Measurements from ENCODE around the gene KDR. TPM values are rescaled to one million over a fixed set of nuclear protein-coding genes. Genes with fewer than 3 reads are reported as not detected.

Gene KDR
- total and polyA plus RNA-seq, 9 of the 15 experiments (the other 6 are each of a cell fraction or from before 2014, with no cell fraction given): 0.13 TPM; not detected in 8

GRCh38 chr4:55111601-55112000 is 13.8 kb downstream of the KDR start:
- H2AFZ ChIP-seq (ENCODE audit: low read depth, low read length): no peak overlapping the region
- no peaks in the 10 kb centered on the region for H3K79me2 ChIP-seq (ENCODE audit: control insufficient read depth, insufficient read depth, low read length)
- no peak overlapping the region for H3K4me2 ChIP-seq (ENCODE audit: insufficient read depth, low read length)
- no peaks in the 10 kb centered on the region for H4K20me1 ChIP-seq (replicated peaks; ENCODE audit: control insufficient read depth, insufficient read depth, low read length)
- no peaks in the 10 kb centered on the region for H3K4me1 ChIP-seq (replicated peaks in 1 of 2; ENCODE audit: control insufficient read depth in 2 of 2, insufficient read depth in 2 of 2, low read length in 2 of 2)
- POLR2A ChIA-PET: no interaction called here
- no peak overlapping the region for H3K9ac ChIP-seq (ENCODE audit: insufficient read depth in 1 of 2, low read depth in 2 of 2, low read length in 2 of 2)
- intact Hi-C loops (cut with micrococcal nuclease) (no loop called here), in situ Hi-C loops (cut with MboI) (no loop called here)
- ATAC-seq (no peak), DNase-seq (ENCODE audit: extremely low read depth in 1 of 4, low spot score in 3 of 4) (no peak), FAIRE-seq (no peak)
- no TSS peak for BruUV-seq (replicated peaks)
- H3K4me3 ChIP-seq: no peak overlapping the region
- H3K9me3 ChIP-seq (replicated peaks; ENCODE audit: control insufficient read depth, insufficient read depth, low read depth, low read length): no peaks in the 10 kb centered on the region
- TF ChIP-seq TFE3 (CRISPR knock-in tag; IDR thresholded peaks at IDR 0.05) (peak; percentile 82), ZNF347 (CRISPR knock-in tag; IDR thresholded peaks at IDR 0.05; ENCODE audit: low read depth) (no peak), RAD51 (IDR thresholded peaks at IDR 0.05; ENCODE audit: borderline replicate concordance, low read depth) (peak; percentile 77)
- H3K27ac ChIP-seq (ENCODE audit: extremely low read depth, low read depth, low read length): no peak overlapping the region
- H3K9me1 ChIP-seq (ENCODE audit: control insufficient read depth, insufficient read depth, low read length): no peaks in the 10 kb centered on the region
- H3K36me3 ChIP-seq (ENCODE audit: control insufficient read depth, insufficient read depth, low read length): no peaks in the 10 kb centered on the region
- 0% methylated on average over 1 of the region's 1 CpG for WGBS (ENCODE audit: insufficient coverage, low coverage, missing lambda C conversion rate)
- CTCF ChIA-PET (ENCODE audit: low intra/inter-chr PET ratio): no interaction called here
- H3K27me3 ChIP-seq (ENCODE audit: control insufficient read depth in 2 of 2, insufficient read depth in 2 of 2, low read length in 2 of 2): peaks cover 2 to 9% of the 10 kb centered on the region in 2 experiments; a peak in 2 of 5 replicates

DNA sequence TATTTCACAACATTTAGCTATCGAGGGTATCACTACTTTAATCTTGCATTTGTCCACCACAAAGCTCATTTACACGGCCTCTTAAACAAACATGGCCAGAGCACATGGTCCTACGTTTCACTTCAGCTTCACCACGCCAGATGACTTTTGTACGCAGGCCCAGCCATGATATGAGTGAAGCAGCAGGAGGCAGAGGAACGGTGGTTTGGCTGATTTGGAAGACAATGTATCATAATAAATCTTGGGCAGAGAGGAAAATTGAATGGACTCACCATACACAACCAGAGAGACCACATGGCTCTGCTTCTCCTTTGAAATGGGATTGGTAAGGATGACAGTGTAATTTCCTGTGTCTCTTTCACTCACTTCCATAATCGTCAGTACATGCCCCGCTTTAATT is 15.3 kb downstream of the KDR start:
- H3K4me2 ChIP-seq (ENCODE audit: insufficient read depth, low read length): no peak overlapping the region
- no TSS peak for BruUV-seq (replicated peaks)
- FAIRE-seq: no peak
- H3K9ac ChIP-seq (ENCODE audit: insufficient read depth in 1 of 2, low read depth in 2 of 2, low read length in 2 of 2): no peak overlapping the region
- WGBS (ENCODE audit: insufficient coverage, low coverage, missing lambda C conversion rate): 3% methylated on average over 8 of the region's 8 CpGs
- peaks cover 2 to 15% of the 10 kb centered on the region in 2 experiments; a peak in 3 of 5 replicates for H3K27me3 ChIP-seq (ENCODE audit: control insufficient read depth in 2 of 2, insufficient read depth in 2 of 2, low read length in 2 of 2)
- no peaks in the 10 kb centered on the region for H3K36me3 ChIP-seq (ENCODE audit: control insufficient read depth, insufficient read depth, low read length)
- H2AFZ ChIP-seq (ENCODE audit: low read depth, low read length): no peak overlapping the region
- no peaks in the 10 kb centered on the region for H3K9me3 ChIP-seq (replicated peaks; ENCODE audit: control insufficient read depth, insufficient read depth, low read depth, low read length)
- in situ Hi-C loops (cut with MboI): no loop called here
- no peaks in the 10 kb centered on the region for H3K4me1 ChIP-seq (replicated peaks in 1 of 2; ENCODE audit: control insufficient read depth in 2 of 2, insufficient read depth in 2 of 2, low read length in 2 of 2)
- no peaks in the 10 kb centered on the region for H3K79me2 ChIP-seq (ENCODE audit: control insufficient read depth, insufficient read depth, low read length)
- DNase-seq (ENCODE audit: extremely low read depth in 1 of 4, low spot score in 3 of 4): no peak
- no peak overlapping the region for H3K4me3 ChIP-seq
- intact Hi-C loops (cut with micrococcal nuclease): no loop called here
- H3K27ac ChIP-seq (ENCODE audit: extremely low read depth, low read depth, low read length): no peak overlapping the region
- ChIA-PET POLR2A (interaction anchor here (0.8 kb wide), 1 partner anchor 55 kb away, joined by 3 read pairs; no protein-coding TSS in a partner anchor), CTCF (ENCODE audit: low intra/inter-chr PET ratio) (no interaction called here)
- no peaks in the 10 kb centered on the region for H3K9me1 ChIP-seq (ENCODE audit: control insufficient read depth, insufficient read depth, low read length)
- ATAC-seq: no peak
- H4K20me1 ChIP-seq (replicated peaks; ENCODE audit: control insufficient read depth, insufficient read depth, low read length): no peaks in the 10 kb centered on the region
- no peak for TF ChIP-seq NR2C2 (CRISPR knock-in tag; IDR thresholded peaks at IDR 0.05)
- TF ChIP-seq NR2C2 (tag; IDR thresholded peaks at IDR 0.05): no peak
- no peak for TF ChIP-seq TAF1 (IDR thresholded peaks at IDR 0.05; ENCODE audit: control insufficient read depth, extremely low read depth, insufficient read depth, low read length, severe bottlenecking)
- TF ChIP-seq, protein P1, sequence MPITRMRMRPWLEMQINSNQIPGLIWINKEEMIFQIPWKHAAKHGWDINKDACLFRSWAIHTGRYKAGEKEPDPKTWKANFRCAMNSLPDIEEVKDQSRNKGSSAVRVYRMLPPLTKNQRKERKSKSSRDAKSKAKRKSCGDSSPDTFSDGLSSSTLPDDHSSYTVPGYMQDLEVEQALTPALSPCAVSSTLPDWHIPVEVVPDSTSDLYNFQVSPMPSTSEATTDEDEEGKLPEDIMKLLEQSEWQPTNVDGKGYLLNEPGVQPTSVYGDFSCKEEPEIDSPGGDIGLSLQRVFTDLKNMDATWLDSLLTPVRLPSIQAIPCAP (CRISPR knock-in tag; IDR thresholded peaks at IDR 0.05; ENCODE audit: borderline replicate concordance): no peak
- TF ChIP-seq MECOM (CRISPR knock-in tag; IDR thresholded peaks at IDR 0.05): no peak
- TF ChIP-seq PRDM10 (IDR thresholded peaks at IDR 0.05; ENCODE audit: partially characterized antibody): no peak
- no peak for TF ChIP-seq ZKSCAN1 (IDR thresholded peaks at IDR 0.05; ENCODE audit: low read depth, low read length)
